ENCODE measurements around the gene DGCR8. TPM values are rescaled to one million over a fixed set of nuclear protein-coding genes. Genes with fewer than 3 reads are reported as not detected.
A peak's percentile ranks its signal among the peaks of the same experiment; 100 is the strongest.

The DGCR8 gene
- 26.3 TPM for polyA plus RNA-seq (2013, experiment 1 of 2)
- 27.0 TPM for polyA plus RNA-seq (2013, experiment 2 of 2)

DNA sequence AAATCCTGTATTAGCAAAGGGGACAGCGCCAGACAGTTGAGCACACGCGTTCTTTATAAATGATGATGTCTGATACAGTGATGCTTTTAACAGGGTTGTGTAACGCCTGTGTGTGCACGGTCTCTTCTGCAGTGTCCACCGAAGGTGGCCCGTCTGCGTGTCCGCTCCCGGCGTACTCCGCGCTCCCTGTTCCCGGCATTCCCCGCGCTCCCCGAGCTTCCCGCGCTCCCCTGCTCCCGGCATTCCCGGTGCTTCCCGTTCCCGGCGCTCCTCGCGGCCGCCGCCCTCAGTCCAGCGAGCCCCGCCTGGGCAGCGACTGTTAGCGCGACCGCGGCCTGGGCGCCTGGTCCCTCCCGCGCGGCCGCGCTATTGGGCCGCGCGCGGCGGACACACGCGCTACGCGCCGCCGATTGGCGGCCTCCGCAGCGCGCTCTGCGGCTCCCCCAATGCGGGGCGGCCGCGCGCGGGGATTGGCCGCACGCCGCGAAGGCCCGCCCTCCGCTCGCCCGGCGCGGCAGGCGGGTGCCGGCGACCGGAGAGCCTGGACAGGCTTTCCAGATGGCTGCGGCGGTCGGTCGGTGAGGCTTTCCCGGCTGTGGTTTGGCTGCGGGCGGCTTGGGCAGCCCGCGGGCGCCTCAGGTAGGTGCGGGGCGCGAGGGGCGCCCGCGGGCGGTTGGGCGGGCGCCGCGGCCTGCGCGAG, at the start of gene DGCR8:
DGCR8 (plus strand) TSS at position 497 of the 700 bp plus-strand sequence. CDS start 5,723 bp downstream, outside the sequence.
- Histone ChIP-seq H3K27me3 (ENCODE audit: insufficient read depth, low read length, poor library complexity) (no peaks in the 10 kb centered on the region), H2BK120ac (ENCODE audit: low read depth, low read length) (peak within 1 kb of the TSS; percentile 39), H3K56ac (ENCODE audit: low read length) (peak within 1 kb of the TSS; percentile 99), H2BK5ac (ENCODE audit: low read length) (peak within 1 kb of the TSS; percentile 35), H3K4me1 (ENCODE audit: control insufficient read depth, low read depth, low read length) (peaks cover 18% of the 10 kb centered on the region), H3K18ac (ENCODE audit: low read length) (peak within 1 kb of the TSS; percentile 98), H3K79me1 (ENCODE audit: low read length) (peaks cover 18% of the 10 kb centered on the region), H3K9ac (ENCODE audit: low read length) (peak within 1 kb of the TSS; percentile 100), H2BK15ac (replicated peaks; ENCODE audit: low read depth) (no peak within 1 kb of the TSS), H3K36me3 (ENCODE audit: control insufficient read depth, insufficient read depth, low read length) (peaks cover 3% of the 10 kb centered on the region), H3K79me2 (ENCODE audit: control insufficient read depth, insufficient read depth, low read length) (peaks cover 44% of the 10 kb centered on the region), H3K4me2 (ENCODE audit: low read length) (peak within 1 kb of the TSS; percentile 97), H3K4me3 (ENCODE audit: low read length) (peak within 1 kb of the TSS; percentile 100), H3K27ac (ENCODE audit: low read depth, low read length) (peak within 1 kb of the TSS; percentile 95), H2AK5ac (ENCODE audit: low read length) (peak within 1 kb of the TSS; percentile 97), H3K23ac (ENCODE audit: low read length) (peak within 1 kb of the TSS; percentile 96), H4K8ac (ENCODE audit: low read depth, low read length) (peak within 1 kb of the TSS; percentile 99), H3K4ac (ENCODE audit: low read depth, low read length) (peak within 1 kb of the TSS; percentile 97), H4K5ac (ENCODE audit: low read length) (no peak within 1 kb of the TSS)
- WGBS (ENCODE audit: extremely low coverage, insufficient coverage, low lambda C conversion rate): no CpG with 5 or more reads among the region's 100 CpGs
- peak; percentile 97 for DNase-seq

DNA sequence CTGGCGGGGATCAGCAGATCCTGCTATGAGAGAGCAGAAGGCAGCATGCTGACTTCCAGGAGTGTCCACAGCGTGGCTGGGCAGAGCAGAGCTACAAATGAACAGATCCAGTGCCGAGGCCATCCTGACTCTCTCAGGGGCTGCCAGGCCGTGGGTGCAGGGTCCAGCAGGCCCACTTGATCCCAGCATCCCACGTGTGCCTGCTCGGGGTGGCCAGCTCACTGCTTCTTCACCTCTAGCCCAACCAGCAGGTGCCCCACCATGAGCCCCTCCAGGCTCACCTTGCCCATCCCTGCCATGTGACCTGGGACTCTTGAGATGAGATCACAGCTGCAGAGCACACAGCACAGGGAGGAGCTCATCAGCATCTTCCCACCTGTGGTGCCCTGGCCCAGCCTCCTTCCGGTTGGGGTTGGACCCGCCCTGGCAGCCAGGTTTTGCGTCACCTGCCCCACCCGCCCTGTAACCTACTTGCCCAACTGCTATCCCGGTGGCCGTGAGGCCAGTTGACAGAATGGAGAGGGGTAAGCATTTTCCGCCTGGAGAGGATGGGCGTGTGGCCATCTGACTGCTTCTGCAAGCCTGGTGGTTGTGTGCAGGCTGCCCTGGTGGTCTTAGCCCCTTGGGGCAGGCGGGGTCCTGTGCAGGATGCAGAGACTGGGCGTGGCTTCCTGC, 48.2 kb upstream of the DGCR8 start:
- Histone ChIP-seq H3K9ac (ENCODE audit: low read length) (no peak overlapping the region), H4K5ac (ENCODE audit: low read length) (no peak overlapping the region), H2BK5ac (ENCODE audit: low read length) (no peak overlapping the region), H3K18ac (ENCODE audit: low read length) (no peak overlapping the region), H3K23ac (ENCODE audit: low read length) (no peak overlapping the region), H3K79me2 (ENCODE audit: control insufficient read depth, insufficient read depth, low read length) (no peaks in the 10 kb centered on the region), H3K27me3 (ENCODE audit: insufficient read depth, low read length, poor library complexity) (no peaks in the 10 kb centered on the region), H2BK15ac (replicated peaks; ENCODE audit: low read depth) (no peak overlapping the region), H3K27ac (ENCODE audit: low read depth, low read length) (no peak overlapping the region), H3K4ac (ENCODE audit: low read depth, low read length) (no peak overlapping the region), H3K4me2 (ENCODE audit: low read length) (no peak overlapping the region), H3K56ac (ENCODE audit: low read length) (no peak overlapping the region), H3K4me1 (ENCODE audit: control insufficient read depth, low read depth, low read length) (no peaks in the 10 kb centered on the region), H4K8ac (ENCODE audit: low read depth, low read length) (no peak overlapping the region), H3K36me3 (ENCODE audit: control insufficient read depth, insufficient read depth, low read length) (no peaks in the 10 kb centered on the region), H2AK5ac (ENCODE audit: low read length) (no peak overlapping the region), H3K79me1 (ENCODE audit: low read length) (no peaks in the 10 kb centered on the region), H2BK120ac (ENCODE audit: low read depth, low read length) (no peak overlapping the region), H3K4me3 (ENCODE audit: low read length) (no peak overlapping the region)
- DNase-seq: no peak
- no CpG with 5 or more reads among the region's 16 CpGs for WGBS (ENCODE audit: extremely low coverage, insufficient coverage, low lambda C conversion rate)

DNA sequence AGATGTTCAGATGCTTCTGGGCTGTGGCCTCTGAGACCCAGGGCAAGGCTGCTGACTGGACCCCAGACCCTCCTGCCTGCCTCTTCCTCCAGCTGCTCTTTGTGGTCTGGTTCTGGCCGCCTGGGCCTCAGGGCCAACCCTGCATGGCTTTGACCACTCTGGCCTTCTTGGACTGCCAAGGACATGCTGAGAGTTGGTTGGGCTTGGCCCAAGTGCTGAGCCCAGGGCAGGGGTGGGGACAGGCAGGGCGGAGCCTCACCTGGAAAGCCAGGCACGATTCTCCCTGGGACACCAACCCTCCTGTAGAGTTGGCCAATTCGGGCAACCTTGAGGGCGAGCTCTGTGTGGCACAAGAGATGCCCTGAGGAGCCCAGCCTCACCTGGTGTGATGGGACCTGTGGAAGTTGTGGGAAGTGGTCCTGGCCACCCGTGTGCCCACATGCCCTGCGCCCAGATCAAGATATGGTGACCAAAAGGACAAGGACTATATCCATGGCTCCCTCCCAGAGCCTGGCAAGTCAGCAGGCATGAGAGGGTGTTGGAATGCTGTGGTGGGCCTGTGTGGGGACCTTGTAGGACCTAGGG, 47.5 kb upstream of the DGCR8 start:
- Histone ChIP-seq H4K5ac (ENCODE audit: low read length) (no peak overlapping the region), H2AK5ac (ENCODE audit: low read length) (no peak overlapping the region), H3K27me3 (ENCODE audit: insufficient read depth, low read length, poor library complexity) (no peaks in the 10 kb centered on the region), H3K4me2 (ENCODE audit: low read length) (no peak overlapping the region), H3K9ac (ENCODE audit: low read length) (no peak overlapping the region), H3K4me1 (ENCODE audit: control insufficient read depth, low read depth, low read length) (no peaks in the 10 kb centered on the region), H4K8ac (ENCODE audit: low read depth, low read length) (no peak overlapping the region), H3K56ac (ENCODE audit: low read length) (no peak overlapping the region), H3K36me3 (ENCODE audit: control insufficient read depth, insufficient read depth, low read length) (no peaks in the 10 kb centered on the region), H3K79me2 (ENCODE audit: control insufficient read depth, insufficient read depth, low read length) (no peaks in the 10 kb centered on the region), H3K18ac (ENCODE audit: low read length) (no peak overlapping the region), H2BK5ac (ENCODE audit: low read length) (no peak overlapping the region), H3K4me3 (ENCODE audit: low read length) (no peak overlapping the region), H2BK120ac (ENCODE audit: low read depth, low read length) (no peak overlapping the region), H3K27ac (ENCODE audit: low read depth, low read length) (no peak overlapping the region), H3K4ac (ENCODE audit: low read depth, low read length) (no peak overlapping the region), H2BK15ac (replicated peaks; ENCODE audit: low read depth) (no peak overlapping the region), H3K23ac (ENCODE audit: low read length) (no peak overlapping the region), H3K79me1 (ENCODE audit: low read length) (no peaks in the 10 kb centered on the region)
- no peak for DNase-seq
- no CpG with 5 or more reads among the region's 7 CpGs for WGBS (ENCODE audit: extremely low coverage, insufficient coverage, low lambda C conversion rate)

DNA sequence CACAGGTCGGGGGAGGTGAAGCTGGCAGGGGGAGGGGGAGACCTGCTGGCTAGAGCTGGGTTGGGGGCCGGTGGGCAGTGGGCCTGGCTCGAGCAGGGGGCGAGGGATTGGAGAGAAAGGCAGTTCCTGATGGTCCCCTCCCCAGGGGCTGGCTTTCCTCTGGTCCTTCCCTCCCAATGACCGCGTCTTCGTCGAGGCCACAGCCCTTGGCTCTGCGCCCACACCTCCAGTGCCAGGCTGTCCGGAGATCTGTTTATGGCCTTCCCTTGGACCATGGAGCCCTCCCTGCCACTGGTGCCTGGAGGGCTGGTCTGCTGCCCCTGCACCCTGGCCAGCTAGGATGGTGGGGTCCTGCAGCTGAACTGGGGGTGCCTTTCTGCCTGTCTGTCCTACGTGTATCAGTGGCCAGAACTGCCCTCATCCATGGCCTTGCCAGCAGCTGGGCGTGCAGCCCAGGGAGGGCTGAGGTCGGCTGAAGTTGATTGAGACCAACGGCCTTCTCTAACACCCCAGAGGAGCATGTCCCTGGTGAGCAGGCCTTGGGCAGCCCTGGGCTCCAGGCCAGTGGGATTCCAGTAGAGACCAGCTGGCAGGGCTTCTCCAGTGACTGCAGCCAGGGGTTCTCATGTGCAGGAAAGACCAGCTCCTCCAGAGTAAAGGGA, 46.9 kb upstream of the DGCR8 start:
- no CpG with 5 or more reads among the region's 14 CpGs for WGBS (ENCODE audit: extremely low coverage, insufficient coverage, low lambda C conversion rate)
- Histone ChIP-seq H3K4me3 (ENCODE audit: low read length) (no peak overlapping the region), H3K36me3 (ENCODE audit: control insufficient read depth, insufficient read depth, low read length) (no peaks in the 10 kb centered on the region)

DNA sequence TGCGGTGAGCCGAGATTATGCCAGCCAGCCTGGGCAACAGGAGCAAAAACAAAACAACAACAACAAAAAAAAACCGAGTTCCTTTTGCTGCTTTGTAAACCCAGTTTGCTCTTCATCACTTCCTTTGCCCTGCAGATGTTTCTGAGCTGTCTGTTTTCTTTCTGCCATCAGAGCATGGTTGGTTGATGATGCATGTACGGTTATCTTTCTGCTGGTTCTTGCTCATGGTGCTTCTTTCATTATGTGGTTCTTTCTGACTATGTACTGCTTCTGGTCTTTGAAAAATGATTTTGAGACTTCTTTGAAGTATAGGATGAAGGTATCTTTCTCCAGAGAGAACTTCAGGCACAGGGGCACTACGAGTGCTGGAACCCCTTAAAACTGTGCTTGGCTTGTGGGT, 45.9 kb upstream of the DGCR8 start:
- Histone ChIP-seq H3K79me1 (ENCODE audit: low read length) (no peaks in the 10 kb centered on the region), H3K4me1 (ENCODE audit: control insufficient read depth, low read depth, low read length) (no peaks in the 10 kb centered on the region), H3K79me2 (ENCODE audit: control insufficient read depth, insufficient read depth, low read length) (no peaks in the 10 kb centered on the region), H2AK5ac (ENCODE audit: low read length) (no peak overlapping the region), H3K23ac (ENCODE audit: low read length) (no peak overlapping the region), H3K4ac (ENCODE audit: low read depth, low read length) (no peak overlapping the region), H4K8ac (ENCODE audit: low read depth, low read length) (no peak overlapping the region), H2BK120ac (ENCODE audit: low read depth, low read length) (no peak overlapping the region), H3K9ac (ENCODE audit: low read length) (no peak overlapping the region), H3K27me3 (ENCODE audit: insufficient read depth, low read length, poor library complexity) (no peaks in the 10 kb centered on the region), H2BK5ac (ENCODE audit: low read length) (no peak overlapping the region), H3K4me2 (ENCODE audit: low read length) (no peak overlapping the region), H3K36me3 (ENCODE audit: control insufficient read depth, insufficient read depth, low read length) (no peaks in the 10 kb centered on the region), H3K4me3 (ENCODE audit: low read length) (no peak overlapping the region), H3K18ac (ENCODE audit: low read length) (no peak overlapping the region), H3K27ac (ENCODE audit: low read depth, low read length) (no peak overlapping the region), H3K56ac (ENCODE audit: low read length) (no peak overlapping the region), H4K5ac (ENCODE audit: low read length) (no peak overlapping the region), H2BK15ac (replicated peaks; ENCODE audit: low read depth) (no peak overlapping the region)
- WGBS (ENCODE audit: extremely low coverage, insufficient coverage, low lambda C conversion rate): no CpG with 5 or more reads among the region's 5 CpGs
- DNase-seq: no peak

More for the DNA sequence above, 46.9 kb upstream of the DGCR8 start:
- no peak overlapping the region for H2AK5ac ChIP-seq (ENCODE audit: low read length)
- H4K5ac ChIP-seq (ENCODE audit: low read length): no peak overlapping the region
- H3K4me2 ChIP-seq (ENCODE audit: low read length): no peak overlapping the region
- no peak for DNase-seq
- no peaks in the 10 kb centered on the region for H3K79me1 ChIP-seq (ENCODE audit: low read length)
- H3K18ac ChIP-seq (ENCODE audit: low read length): no peak overlapping the region
- no peak overlapping the region for H2BK120ac ChIP-seq (ENCODE audit: low read depth, low read length)
- no peak overlapping the region for H2BK5ac ChIP-seq (ENCODE audit: low read length)
- H3K23ac ChIP-seq (ENCODE audit: low read length): no peak overlapping the region
- H3K56ac ChIP-seq (ENCODE audit: low read length): no peak overlapping the region
- H4K8ac ChIP-seq (ENCODE audit: low read depth, low read length): no peak overlapping the region
- H3K27ac ChIP-seq (ENCODE audit: low read depth, low read length): no peak overlapping the region
- H3K9ac ChIP-seq (ENCODE audit: low read length): no peak overlapping the region
- no peak overlapping the region for H3K4ac ChIP-seq (ENCODE audit: low read depth, low read length)
- H3K27me3 ChIP-seq (ENCODE audit: insufficient read depth, low read length, poor library complexity): no peaks in the 10 kb centered on the region
- H2BK15ac ChIP-seq (replicated peaks; ENCODE audit: low read depth): no peak overlapping the region
- H3K79me2 ChIP-seq (ENCODE audit: control insufficient read depth, insufficient read depth, low read length): no peaks in the 10 kb centered on the region
- H3K4me1 ChIP-seq (ENCODE audit: control insufficient read depth, low read depth, low read length): no peaks in the 10 kb centered on the region

Measured in mesendoderm (in vitro differentiated cells).